ENCODE measurements around the gene MIAT. TPM values are rescaled to one million over a fixed set of nuclear protein-coding genes. Genes with fewer than 3 reads are reported as not detected.

The MIAT gene
- total and polyA plus RNA-seq, 9 of the 15 experiments (the other 6 are each of a cell fraction or from before 2014, with no cell fraction given), result 0.03 to 0.93 (median 0.34) TPM

DNA sequence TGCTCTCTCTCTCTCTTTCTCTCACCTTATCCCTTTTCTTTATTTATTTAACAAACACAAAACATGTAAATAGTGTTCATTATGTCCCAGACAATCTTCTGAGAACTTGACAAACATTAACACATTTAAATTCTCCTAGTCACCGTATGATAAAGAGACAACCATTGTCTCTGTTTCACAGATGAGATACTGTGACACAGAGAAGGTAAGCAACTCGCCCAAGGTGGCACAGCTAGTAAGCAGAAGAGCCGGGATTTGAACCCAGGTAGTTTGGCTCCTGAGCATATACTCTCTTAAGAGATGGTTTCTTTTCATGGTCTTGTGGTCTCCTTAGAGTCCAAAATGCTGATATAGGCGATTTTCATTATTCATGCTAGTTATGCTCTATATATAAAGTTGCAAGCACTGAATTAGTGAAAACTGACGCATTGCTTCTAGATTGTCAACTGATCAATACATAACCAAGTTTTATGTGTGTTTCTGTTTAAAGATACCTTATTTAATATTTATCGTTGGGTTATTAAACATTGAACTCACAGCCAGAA is 58.1 kb downstream of the MIAT start:
- POLR2A ChIA-PET, result interaction anchor here (1.2 kb wide), 1 partner anchor 11 kb away, joined by 4 read pairs; no protein-coding TSS in a partner anchor

More for the DNA sequence above, 58.1 kb downstream of the MIAT start:
- DNase-seq (ENCODE audit: extremely low read depth in 1 of 4, low spot score in 3 of 4), result no peak
- FAIRE-seq, result no peak
- intact Hi-C loops (cut with micrococcal nuclease), result no loop called here
- H3K4me1 ChIP-seq (replicated peaks in 1 of 2; ENCODE audit: control insufficient read depth in 2 of 2, insufficient read depth in 2 of 2, low read length in 2 of 2), result peaks cover 0 to 6% of the 10 kb centered on the region in 2 experiments; a peak in 2 of 5 replicates
- H3K9me1 ChIP-seq (ENCODE audit: control insufficient read depth, insufficient read depth, low read length), result no peaks in the 10 kb centered on the region
- H2AFZ ChIP-seq (ENCODE audit: low read depth, low read length), result no peak overlapping the region
- H3K4me3 ChIP-seq, result no peak overlapping the region
- H3K9me3 ChIP-seq (replicated peaks; ENCODE audit: control insufficient read depth, insufficient read depth, low read depth, low read length), result no peaks in the 10 kb centered on the region
- H3K27ac ChIP-seq (ENCODE audit: extremely low read depth, low read depth, low read length), result no peak overlapping the region
- H3K36me3 ChIP-seq (ENCODE audit: control insufficient read depth, insufficient read depth, low read length), result no peaks in the 10 kb centered on the region
- ATAC-seq, result no peak
- no peaks in the 10 kb centered on the region for H3K79me2 ChIP-seq (ENCODE audit: control insufficient read depth, insufficient read depth, low read length)
- H3K27me3 ChIP-seq (ENCODE audit: control insufficient read depth in 2 of 2, insufficient read depth in 2 of 2, low read length in 2 of 2), result no peaks in the 10 kb centered on the region
- H3K4me2 ChIP-seq (ENCODE audit: insufficient read depth, low read length), result no peak overlapping the region
- no TSS peak for BruUV-seq (replicated peaks)
- WGBS (ENCODE audit: insufficient coverage, low coverage, missing lambda C conversion rate), result 53% methylated on average over 6 of the region's 6 CpGs
- H3K9ac ChIP-seq (ENCODE audit: insufficient read depth in 1 of 2, low read depth in 2 of 2, low read length in 2 of 2), result no peak overlapping the region
- no peaks in the 10 kb centered on the region; the same call in 1 of the 2 replicates for H4K20me1 ChIP-seq (replicated peaks; ENCODE audit: control insufficient read depth, insufficient read depth, low read length)
- TF ChIP-seq MAFK (IDR thresholded peaks at IDR 0.05; ENCODE audit: low read length) (peak; percentile 37; the same call in 1 of the 2 replicates), ZNF316 (IDR thresholded peaks at IDR 0.05) (peak; percentile 37), RBM25 (IDR thresholded peaks at IDR 0.05; ENCODE audit: low read depth, low read length, severe bottlenecking) (peak; percentile 54), MAFF (IDR thresholded peaks at IDR 0.05; ENCODE audit: low read length) (0 out of 2 replicates have a peak, but pooled peaks have one; percentile 18), GTF2F1 (IDR thresholded peaks at IDR 0.05; ENCODE audit: low read depth, low read length) (no peak), RHOXF2B (CRISPR knock-in tag; conservative IDR thresholded peaks at IDR 0.05) (no peak), ADNP (tag; IDR thresholded peaks at IDR 0.05) (no peak), ZFP36 (IDR thresholded peaks at IDR 0.05; ENCODE audit: low read depth, low read length, partially characterized antibody) (peak; percentile 38)
- TF ChIP-seq, protein P1, sequence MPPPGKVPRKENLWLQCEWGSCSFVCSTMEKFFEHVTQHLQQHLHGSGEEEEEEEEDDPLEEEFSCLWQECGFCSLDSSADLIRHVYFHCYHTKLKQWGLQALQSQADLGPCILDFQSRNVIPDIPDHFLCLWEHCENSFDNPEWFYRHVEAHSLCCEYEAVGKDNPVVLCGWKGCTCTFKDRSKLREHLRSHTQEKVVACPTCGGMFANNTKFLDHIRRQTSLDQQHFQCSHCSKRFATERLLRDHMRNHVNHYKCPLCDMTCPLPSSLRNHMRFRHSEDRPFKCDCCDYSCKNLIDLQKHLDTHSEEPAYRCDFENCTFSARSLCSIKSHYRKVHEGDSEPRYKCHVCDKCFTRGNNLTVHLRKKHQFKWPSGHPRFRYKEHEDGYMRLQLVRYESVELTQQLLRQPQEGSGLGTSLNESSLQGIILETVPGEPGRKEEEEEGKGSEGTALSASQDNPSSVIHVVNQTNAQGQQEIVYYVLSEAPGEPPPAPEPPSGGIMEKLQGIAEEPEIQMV (tag; conservative IDR thresholded peaks at IDR 0.05; ENCODE audit: low read depth), result no peak
- in situ Hi-C loops (cut with MboI), result no loop called here
- CTCF ChIA-PET (ENCODE audit: low intra/inter-chr PET ratio), result no interaction called here
